Measurements from ENCODE around the gene PLIN3.

GRCh38 chr19:4879041-4879440 is 11.6 kb upstream of the PLIN3 start:
- no peak for TF ChIP-seq EZH2 (IDR thresholded peaks at IDR 0.05; ENCODE audit: borderline replicate concordance, low read length)
- TF ChIP-seq CTCF (IDR thresholded peaks at IDR 0.05; ENCODE audit: low read length) = no peak

Data from OCI-LY1 (cell line).